ENCODE results near the gene FLOT2.
"Not testable (repeated sequence)": the region's sequence is repeated elsewhere in the genome, so short reads cannot be mapped to it uniquely, and the experiment has no call there.

FLOT2 gene

DNA sequence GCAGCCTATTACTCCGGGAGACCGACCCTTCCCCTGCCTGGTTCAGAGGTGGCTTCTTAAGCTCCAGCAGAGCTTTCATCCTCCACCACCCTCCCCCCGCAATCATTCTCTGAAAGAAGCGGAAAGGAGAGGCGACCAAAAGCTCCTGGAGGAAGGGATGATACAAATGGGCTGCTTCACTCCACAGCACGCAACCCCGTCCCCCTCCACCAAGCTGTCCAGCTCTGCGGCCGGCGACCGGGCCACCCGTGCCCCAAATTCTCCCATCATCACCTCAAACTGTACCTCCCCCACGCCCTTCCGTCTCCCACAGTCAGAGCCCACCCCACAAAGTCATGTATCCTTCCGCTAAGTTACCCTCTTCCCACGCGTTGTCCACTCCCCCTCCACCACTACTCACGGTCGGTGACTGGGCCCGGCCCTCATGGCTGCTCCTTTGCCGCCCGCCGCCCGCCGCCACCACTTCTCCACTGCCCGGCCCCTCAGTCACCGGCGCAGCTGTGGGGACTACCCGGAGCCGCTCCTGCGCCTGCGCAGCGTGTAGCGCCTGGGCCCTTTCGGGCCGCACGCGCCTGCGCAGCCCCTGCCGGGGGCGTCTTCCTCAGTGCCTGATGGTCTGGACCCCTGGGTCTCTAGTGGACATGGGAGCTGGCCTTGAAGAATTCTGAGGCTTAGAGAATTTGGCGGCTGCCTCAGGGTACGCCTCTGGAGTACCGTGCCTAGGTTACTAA is 55.1 kb downstream of the FLOT2 start, which contains the start of gene FAM222B:
FAM222B (minus strand) TSS at position 509 of the 731 bp plus-strand sequence. CDS start 76,123 bp downstream, outside the sequence.
- peak within 1 kb of the TSS; percentile 91 for H3K4me3 ChIP-seq (ENCODE audit: low read depth, low read length)
- TF ChIP-seq CTCF (IDR thresholded peaks at IDR 0.05; ENCODE audit: borderline replicate concordance, insufficient read depth, low read depth, low read length), result no peak

DNA sequence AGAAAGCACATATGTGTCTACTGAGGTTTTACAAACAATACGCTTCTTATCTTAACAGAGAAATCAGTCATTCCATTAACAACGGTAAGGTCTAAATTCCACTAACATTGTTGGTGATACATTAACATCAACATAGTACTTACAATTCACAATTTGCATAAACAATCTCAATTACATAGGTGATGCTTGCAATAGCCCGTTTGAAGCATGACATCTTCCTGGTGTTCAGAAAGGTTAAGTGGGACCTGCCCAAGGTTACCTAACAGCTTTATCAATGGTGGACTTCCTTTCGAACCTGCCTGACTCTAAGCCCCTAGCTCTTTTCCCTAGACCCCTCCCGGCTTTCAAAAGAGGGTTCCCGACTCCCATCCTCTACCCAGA is 55.6 kb downstream of the FLOT2 start:
- no peak for TF ChIP-seq CTCF (IDR thresholded peaks at IDR 0.05; ENCODE audit: borderline replicate concordance, insufficient read depth, low read depth, low read length)
- H3K4me3 ChIP-seq (ENCODE audit: low read depth, low read length), result peak overlapping the region; percentile 91

- TF ChIP-seq CTCF (IDR thresholded peaks at IDR 0.05; ENCODE audit: borderline replicate concordance, insufficient read depth, low read depth, low read length), result no peak
- H3K4me3 ChIP-seq (ENCODE audit: low read depth, low read length), result no peak overlapping the region
These were observed 58.3 kb downstream of the FLOT2 start for GRCh38 chr17:28839221-28839620.

DNA sequence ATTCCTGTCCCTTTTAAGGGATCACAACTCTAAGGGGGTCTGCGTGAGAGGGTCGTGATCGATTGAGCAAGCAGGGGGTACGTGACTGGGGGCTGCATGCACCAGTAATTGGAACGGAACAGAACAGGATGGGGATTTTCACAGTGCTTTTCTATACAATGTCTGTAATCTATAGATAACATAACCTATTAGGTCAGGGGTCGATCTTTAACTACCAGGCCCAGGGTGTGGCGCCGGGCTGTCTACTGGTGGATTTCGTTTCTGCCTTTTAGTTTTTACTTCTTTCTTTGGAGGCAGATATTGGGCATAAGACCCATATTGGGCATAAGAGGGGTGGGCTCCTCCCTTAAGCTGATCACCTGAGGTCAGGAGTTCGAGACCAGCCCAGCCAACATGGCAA is 61.0 kb downstream of the FLOT2 start:
- H3K4me3 ChIP-seq (ENCODE audit: low read depth, low read length), result not testable (repeated sequence)

DNA sequence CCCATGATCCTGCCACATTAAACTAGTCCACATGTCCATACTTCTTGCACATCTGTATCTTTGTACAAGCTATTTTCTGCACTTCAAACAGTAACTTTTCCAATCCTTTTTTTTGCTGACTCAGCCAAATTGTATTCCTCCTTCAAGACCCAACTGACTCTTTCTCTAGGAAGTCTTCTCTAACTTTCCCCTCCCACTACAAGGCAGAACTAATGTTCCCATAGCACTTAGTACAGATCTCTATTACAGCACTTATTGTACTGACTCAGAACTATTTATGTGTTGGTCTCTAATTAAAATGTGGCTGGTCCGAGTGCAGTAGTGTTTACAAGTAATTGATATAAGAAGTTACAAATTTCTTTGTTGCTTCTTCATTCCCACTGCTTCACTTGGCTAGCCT is 63.1 kb downstream of the FLOT2 start:
- no peak overlapping the region for H3K4me3 ChIP-seq (ENCODE audit: low read depth, low read length)

More for the DNA sequence above, 63.1 kb downstream of the FLOT2 start:
- no peak for TF ChIP-seq CTCF (IDR thresholded peaks at IDR 0.05; ENCODE audit: borderline replicate concordance, insufficient read depth, low read depth, low read length)
